Measurements from ENCODE around the gene MFRP. TPM values are rescaled to one million over a fixed set of nuclear protein-coding genes. Genes with fewer than 3 reads are reported as not detected.

Gene MFRP
- total RNA-seq, 1 donor from 2014 or later = not detected

- peak in 1 of 2 experiments; percentile 71 for DNase-seq (ENCODE audit: low spot score in 2 of 2, unreplicated experiment in 2 of 2)
- Mint-ChIP-seq H3K4me1 (peaks cover 30% of the 10 kb centered on the region), H3K36me3 (no peaks in the 10 kb centered on the region), H3K4me3 (peak overlapping the region; percentile 69), H3K27ac (no peak overlapping the region), H3K27me3 (ENCODE audit: low read depth) (no peaks in the 10 kb centered on the region), H3K9me3 (no peaks in the 10 kb centered on the region)
- no peak for TF ChIP-seq CTCF (IDR thresholded peaks at IDR 0.05; ENCODE audit: unreplicated experiment)
Observed at GRCh38 chr11:119316016-119316728, 30.3 kb downstream of the MFRP start.

- no peak for TF ChIP-seq CTCF (IDR thresholded peaks at IDR 0.05; ENCODE audit: unreplicated experiment)
- peaks cover 30% of the 10 kb centered on the region for H3K4me1 Mint-ChIP-seq
- no peaks in the 10 kb centered on the region for H3K27me3 Mint-ChIP-seq (ENCODE audit: low read depth)
Observed at GRCh38 chr11:119315131-119316015, 31.1 kb downstream of the MFRP start.

GRCh38 chr11:119314726-119315125 lies 31.8 kb downstream of the MFRP start:
- no peak overlapping the region for H3K27ac Mint-ChIP-seq

More at GRCh38 chr11:119315131-119316015, 31.1 kb downstream of the MFRP start:
- H3K9me3 Mint-ChIP-seq = no peaks in the 10 kb centered on the region
- peak overlapping the region; percentile 16 for H3K27ac Mint-ChIP-seq
- no peaks in the 10 kb centered on the region for H3K36me3 Mint-ChIP-seq
- H3K4me3 Mint-ChIP-seq = peak overlapping the region; percentile 69
- DNase-seq (ENCODE audit: low spot score in 2 of 2, unreplicated experiment in 2 of 2) = no peak

GRCh38 chr11:119310682-119311052 lies 35.8 kb downstream of the MFRP start:
- no peak for TF ChIP-seq CTCF (IDR thresholded peaks at IDR 0.05; ENCODE audit: unreplicated experiment)
- no peak for DNase-seq (ENCODE audit: low spot score in 2 of 2, unreplicated experiment in 2 of 2)
- no peaks in the 10 kb centered on the region for H3K9me3 Mint-ChIP-seq
- H3K27ac Mint-ChIP-seq = no peak overlapping the region
- H3K4me3 Mint-ChIP-seq = no peak overlapping the region
- H3K36me3 Mint-ChIP-seq = peaks cover 5% of the 10 kb centered on the region
- peaks cover 5% of the 10 kb centered on the region for H3K4me1 Mint-ChIP-seq
- H3K27me3 Mint-ChIP-seq (ENCODE audit: low read depth) = no peaks in the 10 kb centered on the region

More at GRCh38 chr11:119314726-119315125, 31.8 kb downstream of the MFRP start:
- peak overlapping the region; percentile 69 for H3K4me3 Mint-ChIP-seq
- H3K27me3 Mint-ChIP-seq (ENCODE audit: low read depth) = no peaks in the 10 kb centered on the region
- peaks cover 26% of the 10 kb centered on the region for H3K4me1 Mint-ChIP-seq
- H3K9me3 Mint-ChIP-seq = no peaks in the 10 kb centered on the region
- TF ChIP-seq CTCF (IDR thresholded peaks at IDR 0.05; ENCODE audit: unreplicated experiment) = no peak
- peaks cover 2% of the 10 kb centered on the region for H3K36me3 Mint-ChIP-seq
- no peak for DNase-seq (ENCODE audit: low spot score in 2 of 2, unreplicated experiment in 2 of 2)

- no peak overlapping the region for H3K27ac Mint-ChIP-seq
- H3K27me3 Mint-ChIP-seq (ENCODE audit: low read depth) = no peaks in the 10 kb centered on the region
- H3K9me3 Mint-ChIP-seq = no peaks in the 10 kb centered on the region
- no peak overlapping the region for H3K4me3 Mint-ChIP-seq
- DNase-seq (ENCODE audit: low spot score in 2 of 2, unreplicated experiment in 2 of 2) = no peak
- no peak for TF ChIP-seq CTCF (IDR thresholded peaks at IDR 0.05; ENCODE audit: unreplicated experiment)
- no peaks in the 10 kb centered on the region for H3K4me1 Mint-ChIP-seq
- peaks cover 8% of the 10 kb centered on the region for H3K36me3 Mint-ChIP-seq
Observed at GRCh38 chr11:119309953-119310681, 36.4 kb downstream of the MFRP start.

All from mesothelial cell of epicardium (in vitro differentiated cells).